Urinary bladder (tissue), 4 donors: ENCODE measurements around the gene CENATAC. TPM values are rescaled to one million over a fixed set of nuclear protein-coding genes. Genes with fewer than 3 reads are reported as not detected.
"Not testable (repeated sequence)": the region's sequence is repeated elsewhere in the genome, so short reads cannot be mapped to it uniquely, and the experiment has no call there.

Experiments
- DNase-seq: peaks from one replicate; pipeline ENCODE4 v3.0.0-alpha.2; 2015; ENCODE audit errors: extremely low spot score
- H3K27ac ChIP-seq: one replicate; pipeline ENCODE4 v1.5.1; 2013; ENCODE audit warnings: low read depth, mild to moderate bottlenecking, moderate library complexity
- H3K36me3 ChIP-seq: one replicate; pipeline ENCODE4 v1.6.1; 2013; ENCODE audit warnings: mild to moderate bottlenecking, moderate library complexity; ENCODE audit not compliant: insufficient read depth
- H3K4me1 ChIP-seq: one replicate; pipeline ENCODE4 v1.6.1; 2013; ENCODE audit warnings: mild to moderate bottlenecking, moderate library complexity; ENCODE audit not compliant: insufficient read depth
- H3K4me3 ChIP-seq: one replicate; pipeline ENCODE4 v1.5.1; 2013; ENCODE audit warnings: low read depth, low read length
- WGBS: extraction: QIAGEN DNeasy Blood & Tissue Kit; methylation state at CpG from one replicate; pipeline ENCODE4 v1.1.7; 2013; 5-methylcytosine and 5-hydroxymethylcytosine counted together
- polyA plus RNA-seq: library from polyadenylated mRNA; stranded (reverse); fragments of 200-250 nt; gene quantifications from one replicate; pipeline ENCODE4 v1.2.3, GENCODE V29; 2013
- total RNA-seq: library from RNA; depleted of rRNA; stranded (reverse); fragments of >200 nt; gene quantifications from one replicate; pipeline ENCODE4 v1.2.3, GENCODE V29; 2014
- donor health status: healthy with polysubstance abuse.
- donor health status: healthy.

Gene CENATAC
- total and polyA plus RNA-seq, 2 donors: 12.8 to 34.3 TPM

GRCh38 chr11:119012629-119013170 is 14.8 kb downstream of the CENATAC start:
- no peaks in the 10 kb centered on the region for H3K36me3 ChIP-seq
- H3K4me3 ChIP-seq: no peak overlapping the region
- no peaks in the 10 kb centered on the region for H3K4me1 ChIP-seq
- H3K27ac ChIP-seq: no peak overlapping the region
- 84% methylated on average over 3 of the region's 3 CpGs for WGBS
- no peak for DNase-seq

GRCh38 chr11:119014209-119014924 is 16.4 kb downstream of the CENATAC start:
- Histone ChIP-seq H3K4me3 (no peak overlapping the region), H3K27ac (no peak overlapping the region), H3K36me3 (no peaks in the 10 kb centered on the region), H3K4me1 (no peaks in the 10 kb centered on the region)
- no peak for DNase-seq
- WGBS: 92% methylated on average over 17 of the region's 17 CpGs

- no peaks in the 10 kb centered on the region for H3K36me3 ChIP-seq
- H3K4me3 ChIP-seq: no peak overlapping the region
- H3K27ac ChIP-seq: no peak overlapping the region
- no peaks in the 10 kb centered on the region for H3K4me1 ChIP-seq
- no peak for DNase-seq
- WGBS: 67% methylated on average over 8 of the region's 8 CpGs
Observed at GRCh38 chr11:119015054-119015611, 17.2 kb downstream of the CENATAC start.

- no peaks in the 10 kb centered on the region for H3K4me1 ChIP-seq
- 73% methylated on average over 14 of the region's 14 CpGs for WGBS
- H3K36me3 ChIP-seq: no peaks in the 10 kb centered on the region
- no peak overlapping the region for H3K27ac ChIP-seq
- no peak overlapping the region for H3K4me3 ChIP-seq
- DNase-seq: no peak
Observed at GRCh38 chr11:119016216-119017009, 18.5 kb downstream of the CENATAC start.

GRCh38 chr11:119017377-119017776 is 19.4 kb downstream of the CENATAC start:
- 5% methylated on average over 10 of the region's 10 CpGs for WGBS
- not testable (repeated sequence) for H3K4me1 ChIP-seq, H3K36me3 ChIP-seq, DNase-seq
- Histone ChIP-seq H3K4me3 (peak overlapping the region; percentile 82), H3K27ac (peak overlapping the region; percentile 65)

- H3K4me3 ChIP-seq: peak within 1 kb of the TSS; percentile 82
- peaks cover 3% of the 10 kb centered on the region for H3K36me3 ChIP-seq
- DNase-seq: peak; percentile 94
- H3K4me1 ChIP-seq: no peaks in the 10 kb centered on the region
- H3K27ac ChIP-seq: peak within 1 kb of the TSS; percentile 92
- under 1% methylated on average over 63 of the region's 63 CpGs for WGBS
Observed at GRCh38 chr11:119018074-119018938, 20.4 kb downstream of the CENATAC start, which contains the start of the genes RPS25 and TRAPPC4. RPS25 (minus strand) TSS chr11:119018343; CDS start chr11:119018284, 59 bp downstream. TRAPPC4 (plus strand) TSS chr11:119018766; CDS start chr11:119018796, 30 bp downstream.

- no peak overlapping the region for H3K27ac ChIP-seq
- peaks cover 3% of the 10 kb centered on the region for H3K36me3 ChIP-seq
- H3K4me1 ChIP-seq: no peaks in the 10 kb centered on the region
- 54% methylated on average over 2 of the region's 2 CpGs for WGBS
- DNase-seq: no peak
- H3K4me3 ChIP-seq: no peak overlapping the region
Observed at GRCh38 chr11:119019996-119020395, 22.1 kb downstream of the CENATAC start.

- H3K4me1 ChIP-seq: no peaks in the 10 kb centered on the region
- H3K27ac ChIP-seq: no peak overlapping the region
- peaks cover 3% of the 10 kb centered on the region for H3K36me3 ChIP-seq
- no peak for DNase-seq
- no peak overlapping the region for H3K4me3 ChIP-seq
- 90% methylated on average over 5 of the region's 5 CpGs for WGBS
Observed at GRCh38 chr11:119021631-119022030, 23.7 kb downstream of the CENATAC start.

- peaks cover 3% of the 10 kb centered on the region for H3K36me3 ChIP-seq
- no peaks in the 10 kb centered on the region for H3K4me1 ChIP-seq
- H3K4me3 ChIP-seq: no peak overlapping the region
- no peak overlapping the region for H3K27ac ChIP-seq
- DNase-seq: no peak
Observed at GRCh38 chr11:119023741-119024140, 25.8 kb downstream of the CENATAC start.

- Histone ChIP-seq H3K36me3 (peaks cover 3% of the 10 kb centered on the region), H3K27ac (no peak overlapping the region), H3K4me1 (no peaks in the 10 kb centered on the region), H3K4me3 (no peak overlapping the region)
- DNase-seq: no peak
- 56% methylated on average over 15 of the region's 15 CpGs for WGBS
Observed at GRCh38 chr11:119024430-119025098, 26.6 kb downstream of the CENATAC start.

GRCh38 chr11:119025099-119025473 is 27.1 kb downstream of the CENATAC start:
- H3K4me3 ChIP-seq: no peak overlapping the region
- H3K36me3 ChIP-seq: peaks cover 3% of the 10 kb centered on the region
- WGBS: 68% methylated on average over 5 of the region's 5 CpGs
- H3K4me1 ChIP-seq: no peaks in the 10 kb centered on the region
- no peak for DNase-seq
- H3K27ac ChIP-seq: no peak overlapping the region

GRCh38 chr11:119025541-119025940 is 27.6 kb downstream of the CENATAC start:
- Histone ChIP-seq H3K4me3 (no peak overlapping the region), H3K27ac (no peak overlapping the region), H3K4me1 (no peaks in the 10 kb centered on the region), H3K36me3 (peaks cover 3% of the 10 kb centered on the region)
- DNase-seq: no peak
- 79% methylated on average over 5 of the region's 5 CpGs for WGBS
